Neural crest cell (in vitro differentiated cells): ENCODE data around the gene GDF9. TPM values are rescaled to one million over a fixed set of nuclear protein-coding genes. Genes with fewer than 3 reads are reported as not detected.

ENCODE experiments used
- DNase-seq: peaks from one replicate; pipeline ENCODE4 v3.0.0; 2021; ENCODE audit warnings: low read depth, mixed read lengths, low spot score
- H3K27ac Mint-ChIP-seq: one replicate; pipeline ENCODE4 v1.8.0; 2021; ENCODE audit warnings: mild to moderate bottlenecking, mixed read lengths; ENCODE audit not compliant: unreplicated experiment
- H3K27me3 Mint-ChIP-seq: 2 replicates; pipeline ENCODE4 v1.8.0; 2021; ENCODE audit warnings: low read depth, mild to moderate bottlenecking, mixed read lengths
- H3K36me3 Mint-ChIP-seq: 2 replicates; pipeline ENCODE4 v1.8.0; 2021; ENCODE audit warnings: low read depth, mild to moderate bottlenecking, mixed read lengths
- H3K4me1 Mint-ChIP-seq: 2 replicates; pipeline ENCODE4 v1.8.0; 2021; ENCODE audit warnings: mixed read lengths
- H3K4me3 Mint-ChIP-seq: one replicate; pipeline ENCODE4 v1.8.0; 2021; ENCODE audit warnings: mild to moderate bottlenecking, mixed read lengths
- H3K9me3 Mint-ChIP-seq: 2 replicates; pipeline ENCODE4 v1.8.0; 2021; ENCODE audit warnings: mixed read lengths
- total RNA-seq: library from RNA; stranded (reverse); gene quantifications from 2 replicates; pipeline ENCODE4 v1.2.1, GENCODE V29; 2021
- TF ChIP-seq, protein P1 (sequence below): fragments of 200-600 bp; sonication (generic); conservative IDR thresholded peaks from 2 replicates; pipeline ENCODE4 v1.5.0; 2021; ENCODE audit warnings: antibody characterized with exemption, mild to moderate bottlenecking

GDF9 gene
- total RNA-seq, 1 donor from 2014 or later: 0.49 TPM

DNA sequence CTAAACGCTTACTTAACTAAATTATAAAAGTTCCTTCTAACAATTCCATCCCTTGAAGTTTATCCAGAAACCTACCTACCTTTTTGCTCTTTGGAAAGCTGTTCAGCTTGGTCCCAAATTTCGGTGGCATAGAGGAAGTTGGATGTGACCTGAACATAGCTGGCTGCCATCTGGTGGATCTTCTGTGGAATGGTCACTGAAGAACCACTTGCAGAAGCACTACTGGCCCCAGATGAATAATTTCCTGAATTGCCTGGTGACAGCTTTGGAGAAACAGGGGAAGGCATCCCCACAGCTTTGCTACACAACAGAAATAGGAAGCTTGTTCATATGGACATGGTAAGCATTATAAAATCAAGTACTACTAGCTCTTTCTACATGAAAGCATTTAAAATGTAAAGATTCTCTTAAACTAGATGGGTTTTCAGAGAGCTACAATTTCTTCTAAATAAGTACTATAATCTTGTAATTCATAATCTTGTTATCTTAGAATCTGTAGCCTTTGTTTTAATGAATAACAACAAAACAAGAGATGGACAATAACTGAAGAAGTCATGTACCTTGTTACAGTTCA, 17.1 kb upstream of the GDF9 start:
- peak; percentile 28 for DNase-seq
- Mint-ChIP-seq H3K9me3 (no peaks in the 10 kb centered on the region), H3K27ac (no peak overlapping the region), H3K4me3 (no peak overlapping the region), H3K27me3 (no peaks in the 10 kb centered on the region), H3K36me3 (peaks cover 17% of the 10 kb centered on the region), H3K4me1 (peaks cover 18% of the 10 kb centered on the region)
- TF ChIP-seq, protein P1, sequence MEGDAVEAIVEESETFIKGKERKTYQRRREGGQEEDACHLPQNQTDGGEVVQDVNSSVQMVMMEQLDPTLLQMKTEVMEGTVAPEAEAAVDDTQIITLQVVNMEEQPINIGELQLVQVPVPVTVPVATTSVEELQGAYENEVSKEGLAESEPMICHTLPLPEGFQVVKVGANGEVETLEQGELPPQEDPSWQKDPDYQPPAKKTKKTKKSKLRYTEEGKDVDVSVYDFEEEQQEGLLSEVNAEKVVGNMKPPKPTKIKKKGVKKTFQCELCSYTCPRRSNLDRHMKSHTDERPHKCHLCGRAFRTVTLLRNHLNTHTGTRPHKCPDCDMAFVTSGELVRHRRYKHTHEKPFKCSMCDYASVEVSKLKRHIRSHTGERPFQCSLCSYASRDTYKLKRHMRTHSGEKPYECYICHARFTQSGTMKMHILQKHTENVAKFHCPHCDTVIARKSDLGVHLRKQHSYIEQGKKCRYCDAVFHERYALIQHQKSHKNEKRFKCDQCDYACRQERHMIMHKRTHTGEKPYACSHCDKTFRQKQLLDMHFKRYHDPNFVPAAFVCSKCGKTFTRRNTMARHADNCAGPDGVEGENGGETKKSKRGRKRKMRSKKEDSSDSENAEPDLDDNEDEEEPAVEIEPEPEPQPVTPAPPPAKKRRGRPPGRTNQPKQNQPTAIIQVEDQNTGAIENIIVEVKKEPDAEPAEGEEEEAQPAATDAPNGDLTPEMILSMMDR: peak; percentile 74

GRCh38 chr5:132877938-132878337, 11.7 kb upstream of the GDF9 start:
- H3K36me3 Mint-ChIP-seq: peaks cover 8% of the 10 kb centered on the region

DNA sequence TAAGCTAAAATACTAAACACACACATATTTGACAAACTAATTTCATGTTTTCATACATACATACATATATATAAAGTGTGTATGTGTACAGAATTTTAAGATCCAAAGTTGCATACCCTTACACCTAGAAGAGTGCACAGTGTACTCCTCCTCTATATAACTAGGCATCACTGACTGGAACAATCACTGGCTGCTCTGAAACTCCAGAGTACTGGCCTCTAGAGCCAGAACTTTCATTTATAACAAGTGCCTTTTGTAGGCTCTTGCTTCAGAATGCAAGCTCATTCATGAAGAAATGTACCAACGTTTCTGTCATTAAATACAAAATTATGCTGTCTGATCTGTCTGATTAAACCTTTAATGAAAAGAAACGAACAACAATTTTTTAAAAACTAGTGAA, 11.2 kb upstream of the GDF9 start:
- Mint-ChIP-seq H3K4me1 (no peaks in the 10 kb centered on the region), H3K4me3 (no peak overlapping the region), H3K36me3 (peaks cover 6% of the 10 kb centered on the region), H3K9me3 (no peaks in the 10 kb centered on the region), H3K27ac (no peak overlapping the region), H3K27me3 (no peaks in the 10 kb centered on the region)
- TF ChIP-seq, protein P1: no peak
- no peak for DNase-seq

More at GRCh38 chr5:132877938-132878337, 11.7 kb upstream of the GDF9 start:
- Mint-ChIP-seq H3K4me3 (no peak overlapping the region), H3K4me1 (no peaks in the 10 kb centered on the region), H3K27me3 (no peaks in the 10 kb centered on the region), H3K27ac (no peak overlapping the region), H3K9me3 (no peaks in the 10 kb centered on the region)
- DNase-seq: no peak
- TF ChIP-seq, protein P1: no peak

DNA sequence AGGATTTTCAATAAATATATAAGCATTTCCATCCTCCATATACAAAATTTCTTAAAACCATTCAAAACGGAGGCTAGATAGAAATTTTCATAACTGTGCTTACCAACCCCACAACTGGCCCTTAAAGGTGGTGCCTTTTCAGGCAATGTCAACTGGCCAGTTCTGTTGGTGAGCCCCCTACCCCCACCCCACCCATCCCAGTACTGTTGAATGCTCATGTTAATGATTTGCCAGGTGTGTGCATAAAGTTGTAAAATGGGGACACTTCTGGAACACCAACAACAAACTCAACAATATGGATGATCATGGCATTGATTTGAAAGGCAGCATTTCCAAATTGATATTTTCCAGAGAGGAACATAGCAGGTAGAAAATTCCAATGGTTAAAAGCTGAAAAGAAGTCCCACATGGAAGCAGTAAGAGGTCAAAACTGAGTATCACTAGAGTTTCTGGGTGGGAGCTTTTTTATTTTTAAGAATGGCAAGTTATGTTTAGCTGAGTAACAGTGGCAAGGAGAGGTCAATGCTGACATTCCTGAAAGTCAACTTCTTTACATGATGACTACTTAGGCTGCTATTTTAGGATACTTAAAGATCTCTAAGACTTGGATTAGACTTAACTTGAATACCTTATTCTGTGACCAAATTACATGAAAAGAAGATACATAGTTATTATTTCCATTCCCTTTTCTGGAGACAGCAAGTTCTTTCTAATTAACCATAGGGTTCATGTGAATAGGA, 9.9 kb upstream of the GDF9 start:
- Mint-ChIP-seq H3K27me3 (no peaks in the 10 kb centered on the region), H3K27ac (no peak overlapping the region)

GRCh38 chr5:132873930-132874271, 7.6 kb upstream of the GDF9 start:
- Mint-ChIP-seq H3K4me3 (no peak overlapping the region), H3K4me1 (peaks cover under 1% of the 10 kb centered on the region), H3K9me3 (no peaks in the 10 kb centered on the region), H3K27me3 (no peaks in the 10 kb centered on the region), H3K36me3 (peaks cover 10% of the 10 kb centered on the region), H3K27ac (no peak overlapping the region)
- TF ChIP-seq, protein P1: no peak
- no peak for DNase-seq

More for the DNA sequence above, 9.9 kb upstream of the GDF9 start:
- TF ChIP-seq, protein P1: no peak
- no peaks in the 10 kb centered on the region for H3K9me3 Mint-ChIP-seq
- H3K4me1 Mint-ChIP-seq: no peaks in the 10 kb centered on the region
- DNase-seq: no peak
- peaks cover 6% of the 10 kb centered on the region for H3K36me3 Mint-ChIP-seq
- H3K4me3 Mint-ChIP-seq: no peak overlapping the region
